Cardiac septum (tissue), 1 donor: ENCODE results near the gene FNIP1. TPM values are rescaled to one million over a fixed set of nuclear protein-coding genes. Genes with fewer than 3 reads are reported as not detected.

ENCODE experiments used
- DNase-seq: peaks from one replicate; pipeline ENCODE4 v3.0.0-alpha.2; 2020; ENCODE audit warnings: low spot score
- intact Hi-C: fragments of 100-400 bp; cut with DNase I; formaldehyde crosslinking; loops from one replicate; pipeline ENCODE4 v1.14.0; 2022
- total RNA-seq: library from RNA; stranded (reverse); fragmentation: NEBNext Ultra II Directional; extraction: Animal tissue kit (Norgen Biotek cat#: 25700); gene quantifications from one replicate; pipeline ENCODE4 v1.2.1, GENCODE V29; 2021
- donor health status: DM: no; HTN: no; CAD: no.

The FNIP1 gene
- total RNA-seq, 1 donor from 2014 or later, result 31.6 TPM

GRCh38 chr5:131654776-131655175 lies 142.0 kb downstream of the FNIP1 start:
- intact Hi-C loops, result no loop called here
- DNase-seq, result no peak

DNA sequence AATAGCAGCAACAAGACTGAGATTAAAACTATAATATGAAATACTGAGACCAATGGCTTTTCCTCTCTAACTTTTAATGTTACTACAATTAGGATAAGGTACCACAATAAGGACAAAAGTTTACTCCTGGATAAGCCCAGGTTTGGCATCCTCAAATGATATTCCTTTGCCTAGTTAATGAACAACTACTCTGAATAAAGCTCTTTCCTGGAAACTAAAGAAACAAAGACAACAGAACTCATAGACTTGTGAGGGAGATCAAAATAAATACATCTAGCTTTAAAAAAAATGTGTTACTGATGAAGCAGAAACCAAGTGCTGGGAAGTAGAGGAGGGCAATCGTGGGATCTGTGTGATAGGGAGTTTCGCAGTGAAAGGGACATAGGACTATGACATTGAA lies 142.5 kb downstream of the FNIP1 start:
- no peak for DNase-seq
- intact Hi-C loops, result no loop called here

GRCh38 chr5:131649161-131649560 lies 147.7 kb downstream of the FNIP1 start:
- DNase-seq, result no peak
- intact Hi-C loops, result no loop called here

- intact Hi-C loops, result no loop called here
- DNase-seq, result no peak
Measured at GRCh38 chr5:131647048-131647769, 149.6 kb downstream of the FNIP1 start.

DNA sequence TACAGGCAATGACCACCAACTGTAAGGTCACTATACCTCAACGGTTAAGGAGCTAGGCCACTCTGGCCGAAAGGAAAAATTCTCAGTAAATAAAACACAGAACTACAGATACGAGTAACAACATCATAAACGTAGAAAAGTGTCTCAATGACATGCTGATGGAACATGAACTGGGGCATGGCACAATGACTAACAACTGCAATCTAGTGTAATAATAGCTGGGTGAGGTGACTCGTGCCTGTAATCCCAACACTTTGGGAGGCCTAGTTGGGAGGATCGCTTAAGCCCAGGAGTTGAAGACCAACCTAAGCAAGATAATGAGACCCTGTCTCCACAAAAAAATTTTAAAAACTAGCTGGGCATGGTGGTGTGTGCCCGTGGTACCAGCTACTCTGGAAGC lies 152.0 kb downstream of the FNIP1 start:
- no peak for DNase-seq
- intact Hi-C loops, result no loop called here

DNA sequence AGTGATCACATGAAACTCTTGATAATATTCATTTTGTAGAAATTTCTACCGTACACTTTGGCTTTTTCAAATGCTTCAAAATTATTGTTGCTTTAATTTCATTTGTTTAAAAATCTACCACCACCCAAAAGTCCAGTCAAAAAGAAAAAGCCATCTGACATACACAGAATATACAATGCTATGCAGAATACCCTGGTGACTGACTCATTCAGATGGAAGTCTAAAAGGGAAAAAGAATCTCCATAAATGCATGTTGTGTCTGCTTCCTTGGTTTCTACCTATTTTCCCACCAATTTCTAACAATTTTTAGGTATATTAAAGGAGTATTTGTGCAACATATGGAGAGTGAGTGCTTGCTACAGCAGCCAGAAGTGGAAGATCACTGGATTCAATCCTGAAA lies 152.4 kb downstream of the FNIP1 start:
- intact Hi-C loops, result no loop called here
- no peak for DNase-seq

GRCh38 chr5:131641494-131641893 lies 155.3 kb downstream of the FNIP1 start:
- intact Hi-C loops, result no loop called here
- no peak for DNase-seq

- intact Hi-C loops, result no loop called here
- no peak for DNase-seq
Measured at GRCh38 chr5:131640043-131640856, 156.6 kb downstream of the FNIP1 start.

GRCh38 chr5:131639148-131639547 lies 157.7 kb downstream of the FNIP1 start:
- DNase-seq, result no peak
- intact Hi-C loops, result loop anchor here (5.0 kb wide), 1 partner anchor 33 kb away; no protein-coding TSS in a partner anchor

GRCh38 chr5:131637694-131638093 lies 159.1 kb downstream of the FNIP1 start:
- intact Hi-C loops, result loop anchor here (5.0 kb wide), 1 partner anchor 35 kb away; no protein-coding TSS in a partner anchor
- no peak for DNase-seq

DNA sequence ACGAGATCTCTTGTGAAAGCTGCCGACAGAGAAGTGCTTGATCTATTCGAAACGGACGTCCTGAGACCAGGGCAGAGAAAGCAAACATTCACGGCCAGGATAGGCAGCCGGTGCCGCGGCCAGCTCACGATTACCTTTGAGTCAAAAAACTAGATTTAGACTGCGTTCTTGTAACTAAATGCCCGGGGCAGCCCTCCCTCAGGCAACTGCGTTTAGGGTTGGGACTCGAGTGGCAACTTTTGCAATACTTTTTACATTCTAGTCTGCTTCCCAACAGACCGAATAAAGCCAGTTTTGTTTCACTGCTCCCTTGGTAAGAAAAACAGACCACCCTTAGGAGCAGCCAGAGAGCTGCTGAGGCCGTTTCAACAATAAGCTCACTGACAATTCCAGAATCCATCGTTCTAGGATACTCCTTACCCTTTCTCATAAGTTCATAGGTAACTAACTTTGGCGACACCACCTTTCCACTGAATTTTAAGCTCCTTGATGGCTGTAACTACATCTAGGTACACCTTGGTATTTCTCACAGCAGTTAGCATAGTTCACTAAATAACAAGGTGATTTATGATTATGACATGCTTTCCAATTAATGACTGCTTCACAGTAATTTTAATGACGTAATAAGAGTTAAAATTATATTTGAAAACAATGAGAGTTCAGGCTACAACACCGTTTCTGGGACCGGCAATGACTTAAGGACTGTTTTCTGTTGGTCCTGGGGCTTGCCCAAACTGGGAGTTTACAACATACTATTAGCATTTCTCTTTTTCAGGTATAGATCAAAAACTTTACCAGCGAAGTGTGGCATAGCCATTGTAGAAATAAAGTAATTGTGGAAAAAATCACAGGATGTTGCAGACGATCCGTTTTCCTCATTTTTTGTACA lies 160.9 kb downstream of the FNIP1 start:
- DNase-seq, result no peak
- intact Hi-C loops, result loop anchor here (1.0 to 5.0 kb wide), 2 partner anchors 36 to 160 kb away; no protein-coding TSS in a partner anchor

DNA sequence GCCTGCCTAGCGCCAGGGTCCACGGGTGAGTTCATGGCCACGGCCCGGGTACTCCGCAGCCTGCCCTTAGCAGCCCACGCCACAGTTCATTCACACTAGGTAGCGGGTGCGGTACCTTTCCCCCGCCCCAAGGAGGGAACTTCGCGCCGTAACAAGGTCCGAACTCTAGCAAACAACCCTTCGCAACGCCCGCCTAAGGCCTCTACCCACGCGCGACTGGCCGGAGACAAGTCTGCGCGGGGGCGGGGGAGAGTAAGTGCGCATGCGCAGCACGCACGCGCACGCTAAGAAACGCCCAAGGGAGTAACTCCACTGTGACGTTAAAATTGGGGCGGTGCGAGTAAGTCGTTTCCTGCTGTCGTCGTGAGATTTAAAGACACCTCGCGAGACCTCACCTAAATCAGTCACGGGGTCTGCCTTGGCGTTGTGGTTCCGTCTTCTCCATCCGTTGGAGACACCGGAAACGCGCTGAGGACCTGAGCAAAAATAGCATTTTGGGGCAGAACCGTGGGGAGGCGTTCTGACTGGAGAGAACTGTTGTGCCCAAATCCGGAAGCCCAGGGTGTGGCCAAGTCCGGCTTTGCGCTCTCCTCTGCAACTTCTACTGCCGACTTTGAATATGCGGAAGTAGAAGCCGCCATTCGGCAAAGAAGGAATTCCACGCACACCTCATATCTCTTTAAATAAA lies 161.7 kb downstream of the FNIP1 start, which contains the start of gene RAPGEF6:
Gene RAPGEF6 (minus strand): TSS at position 234 of the 688 bp plus-strand sequence. CDS start 199 bp downstream, at position 35.
- DNase-seq, result peak; percentile 98
- intact Hi-C loops, result loop anchor here (1.0 to 5.0 kb wide), 3 partner anchors 37 to 161 kb away; no protein-coding TSS in a partner anchor

GRCh38 chr5:131634666-131634995 lies 162.2 kb downstream of the FNIP1 start:
- no peak for DNase-seq
- intact Hi-C loops, result loop anchor here (5.0 kb wide), 1 partner anchor 37 kb away; no protein-coding TSS in a partner anchor

GRCh38 chr5:131634238-131634637 lies 162.6 kb downstream of the FNIP1 start:
- intact Hi-C loops, result loop anchor here (5.0 kb wide), 1 partner anchor 37 kb away; no protein-coding TSS in a partner anchor
- no peak for DNase-seq

DNA sequence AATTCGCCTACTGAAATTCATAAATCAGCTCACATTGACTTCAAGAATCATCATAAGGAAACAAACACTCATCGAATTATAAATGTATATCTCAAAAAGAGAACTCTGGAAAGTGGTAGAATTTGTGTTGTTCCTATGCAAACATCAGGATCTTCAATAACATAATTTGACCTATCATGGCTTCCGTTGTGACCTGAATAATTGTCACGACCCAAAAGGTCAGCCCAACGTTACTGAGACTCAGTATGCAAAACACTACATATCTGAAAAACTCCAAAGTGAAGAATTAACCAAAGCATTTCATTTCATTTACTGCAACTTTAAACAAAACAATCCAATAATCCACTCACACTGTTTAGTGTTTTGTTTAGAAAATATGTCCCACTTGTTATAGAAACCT lies 163.0 kb downstream of the FNIP1 start:
- intact Hi-C loops, result loop anchor here (5.0 kb wide), 1 partner anchor 37 kb away; no protein-coding TSS in a partner anchor
- DNase-seq, result no peak

- intact Hi-C loops, result loop anchor here (5.0 kb wide), 1 partner anchor 34 kb away; no protein-coding TSS in a partner anchor
- DNase-seq, result no peak
Measured at GRCh38 chr5:131630963-131631350, 165.9 kb downstream of the FNIP1 start.

- DNase-seq, result no peak
- intact Hi-C loops, result loop anchor here (5.0 kb wide), 1 partner anchor 33 kb away; no protein-coding TSS in a partner anchor
Measured at GRCh38 chr5:131630208-131630962, 166.4 kb downstream of the FNIP1 start.

DNA sequence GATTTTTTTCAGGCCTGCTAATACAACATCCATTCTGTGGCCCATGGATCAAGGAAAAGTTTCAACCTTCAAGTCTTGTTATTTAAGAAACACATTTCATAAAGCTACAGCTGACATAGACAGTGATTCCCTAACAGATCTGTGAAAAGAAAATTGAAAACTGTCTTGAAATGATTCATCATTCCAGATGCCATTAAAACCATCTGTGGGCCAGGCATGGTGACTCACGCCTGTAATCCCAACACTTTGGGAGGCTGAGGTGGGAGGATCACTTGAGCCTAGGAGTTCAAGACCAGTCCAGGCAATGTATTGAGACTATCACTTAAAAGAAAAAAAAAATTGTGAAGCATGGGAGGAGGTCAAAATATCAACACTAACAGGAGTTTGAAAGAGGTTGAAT lies 167.8 kb downstream of the FNIP1 start:
- intact Hi-C loops, result no loop called here
- DNase-seq, result no peak
